Endodermal cell (in vitro differentiated cells): Measurements from ENCODE around the gene PRR35. TPM values are rescaled to one million over a fixed set of nuclear protein-coding genes. Genes with fewer than 3 reads are reported as not detected.

ENCODE experiments used
- DNase-seq: peaks from one replicate; pipeline ENCODE4 v3.0.0-alpha.2; 2017
- H3K27ac ChIP-seq: 2 replicates; pipeline ENCODE4 v1.5.1; 2013; ENCODE audit warnings: mild to moderate bottlenecking, low read depth, low read length, moderate library complexity
- H3K27me3 ChIP-seq: 2 replicates; pipeline ENCODE4 v1.6.1; 2013; ENCODE audit warnings: mild to moderate bottlenecking, low read length, moderate library complexity; ENCODE audit not compliant: insufficient read depth, control insufficient read depth, poor library complexity, severe bottlenecking
- H3K36me3 ChIP-seq: 2 replicates; pipeline ENCODE4 v1.7.0; 2013; ENCODE audit warnings: mild to moderate bottlenecking, low read length, moderate library complexity; ENCODE audit not compliant: control insufficient read depth, insufficient read depth
- H3K4me1 ChIP-seq: one replicate; pipeline ENCODE4 v1.7.0; 2013; ENCODE audit warnings: low read length; ENCODE audit not compliant: control insufficient read depth, insufficient read depth
- H3K4me3 ChIP-seq: 2 replicates; pipeline ENCODE4 v1.5.1; 2013; ENCODE audit warnings: mild to moderate bottlenecking, low read length, moderate library complexity
- H3K9ac ChIP-seq: 2 replicates; pipeline ENCODE4 v1.6.1; 2013; ENCODE audit warnings: mild to moderate bottlenecking, low read length, moderate library complexity; ENCODE audit not compliant: poor library complexity, severe bottlenecking; ENCODE audit errors: extremely low read depth
- H3K9me3 ChIP-seq: 2 replicates; pipeline ENCODE4 v1.6.1; 2013; ENCODE audit warnings: mild to moderate bottlenecking, low read length, moderate library complexity; ENCODE audit not compliant: control insufficient read depth
- H3K27ac Mint-ChIP-seq: 2 replicates; pipeline ENCODE4 v1.8.0; 2020; ENCODE audit warnings: mixed read lengths
- H3K27me3 Mint-ChIP-seq: 2 replicates; pipeline ENCODE4 v1.8.0; 2021; ENCODE audit warnings: mild to moderate bottlenecking, mixed read lengths; ENCODE audit not compliant: insufficient read depth
- H3K36me3 Mint-ChIP-seq: 2 replicates; pipeline ENCODE4 v1.8.0; 2020; ENCODE audit warnings: low read depth, mixed read lengths
- H3K4me1 Mint-ChIP-seq: 2 replicates; pipeline ENCODE4 v1.8.0; 2020; ENCODE audit warnings: mixed read lengths
- H3K4me3 Mint-ChIP-seq: 2 replicates; pipeline ENCODE4 v1.8.0; 2020; ENCODE audit warnings: mild to moderate bottlenecking, moderate library complexity, mixed read lengths
- H3K9me3 Mint-ChIP-seq: 2 replicates; pipeline ENCODE4 v1.8.0; 2020; ENCODE audit warnings: mild to moderate bottlenecking, mixed read lengths
- WGBS, 2 experiments: methylation state at CpG; one replicate each; pipeline versions ENCODE4 v1.1.5 to v1.1.7; 2013; ENCODE audit warnings: missing lambda C conversion rate in 2 of 2, mixed read lengths in 1 of 2; ENCODE audit not compliant: insufficient coverage in 1 of 2, insufficient read length in 1 of 2; 5-methylcytosine and 5-hydroxymethylcytosine counted together
- total RNA-seq, 2 donors: library from RNA; stranded (reverse); fragmentation: NEBNext Ultra II Directional in 1 of 2; extraction: Animal tissue kit (Norgen Biotek cat#: 25700) in 1 of 2; gene quantifications; 2 replicates in 1 of 2; 3 replicates in 1 of 2; pipeline ENCODE4 v1.2.1, GENCODE V29; 2021
- TF ChIP-seq, protein P1 (sequence below): fragments of 200-600 bp; sonication (generic); conservative IDR thresholded peaks from 2 replicates; pipeline ENCODE4 v1.5.0; 2021; ENCODE audit warnings: antibody characterized with exemption, mild to moderate bottlenecking

The PRR35 gene
- total RNA-seq, 2 donors from 2014 or later, result 0.29 to 0.62 TPM

DNA sequence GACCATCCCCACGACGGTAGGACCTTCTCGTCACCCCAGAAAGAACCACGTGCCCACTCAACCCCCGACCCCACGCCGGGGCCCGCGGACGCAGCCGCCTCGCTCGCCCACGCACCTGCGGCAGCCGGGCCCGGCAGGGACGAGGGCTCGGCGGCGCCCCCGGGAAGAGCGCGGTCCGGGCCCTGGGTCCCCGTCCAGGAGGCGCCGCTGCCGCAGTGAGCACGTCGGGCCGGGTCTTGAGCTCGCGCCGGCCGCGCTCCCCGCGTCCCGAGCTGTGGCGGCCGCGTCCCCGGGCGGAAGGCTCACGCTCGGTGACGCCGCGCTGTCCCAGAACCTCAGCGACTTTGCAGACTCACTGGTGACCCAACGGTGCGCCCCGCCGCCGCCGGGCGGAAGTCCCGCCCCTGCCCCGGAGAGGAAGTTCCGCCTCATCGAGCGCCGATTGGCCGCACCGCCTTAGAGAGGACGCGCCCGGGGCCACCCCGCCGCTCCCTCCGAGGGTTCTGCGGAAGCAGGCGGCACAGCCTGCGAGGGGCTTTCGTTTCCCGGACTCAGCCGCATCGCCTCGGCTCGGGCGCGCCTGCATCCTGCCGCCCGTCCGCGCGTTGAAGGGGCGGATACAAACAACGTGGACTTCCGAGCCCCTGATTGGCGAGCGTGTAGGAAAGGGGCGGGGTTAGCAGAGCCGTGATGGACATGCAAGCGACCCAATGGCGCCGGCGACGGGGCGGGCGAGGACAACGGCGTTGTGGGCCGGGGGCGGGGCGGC, 28.9 kb downstream of the PRR35 start:
- peaks cover 10% of the 10 kb centered on the region for H3K4me1 Mint-ChIP-seq
- Histone ChIP-seq H3K9me3 (no peaks in the 10 kb centered on the region), H3K36me3 (no peaks in the 10 kb centered on the region), H3K27me3 (peaks cover 21% of the 10 kb centered on the region), H3K9ac (peak overlapping the region; percentile 87), H3K4me3 (peak overlapping the region; percentile 85), H3K4me1 (no peaks in the 10 kb centered on the region), H3K27ac (peak overlapping the region; percentile 93)
- peak overlapping the region; percentile 100 for H3K27ac Mint-ChIP-seq
- WGBS, 2 experiments, result 0% methylated on average over 46 to 107 of the region's 107 CpGs
- DNase-seq, result peak; percentile 99
- H3K27me3 Mint-ChIP-seq, result peaks cover 37% of the 10 kb centered on the region
- H3K4me3 Mint-ChIP-seq, result peak overlapping the region; percentile 89
- TF ChIP-seq, protein P1, sequence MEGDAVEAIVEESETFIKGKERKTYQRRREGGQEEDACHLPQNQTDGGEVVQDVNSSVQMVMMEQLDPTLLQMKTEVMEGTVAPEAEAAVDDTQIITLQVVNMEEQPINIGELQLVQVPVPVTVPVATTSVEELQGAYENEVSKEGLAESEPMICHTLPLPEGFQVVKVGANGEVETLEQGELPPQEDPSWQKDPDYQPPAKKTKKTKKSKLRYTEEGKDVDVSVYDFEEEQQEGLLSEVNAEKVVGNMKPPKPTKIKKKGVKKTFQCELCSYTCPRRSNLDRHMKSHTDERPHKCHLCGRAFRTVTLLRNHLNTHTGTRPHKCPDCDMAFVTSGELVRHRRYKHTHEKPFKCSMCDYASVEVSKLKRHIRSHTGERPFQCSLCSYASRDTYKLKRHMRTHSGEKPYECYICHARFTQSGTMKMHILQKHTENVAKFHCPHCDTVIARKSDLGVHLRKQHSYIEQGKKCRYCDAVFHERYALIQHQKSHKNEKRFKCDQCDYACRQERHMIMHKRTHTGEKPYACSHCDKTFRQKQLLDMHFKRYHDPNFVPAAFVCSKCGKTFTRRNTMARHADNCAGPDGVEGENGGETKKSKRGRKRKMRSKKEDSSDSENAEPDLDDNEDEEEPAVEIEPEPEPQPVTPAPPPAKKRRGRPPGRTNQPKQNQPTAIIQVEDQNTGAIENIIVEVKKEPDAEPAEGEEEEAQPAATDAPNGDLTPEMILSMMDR, result no peak
- H3K36me3 Mint-ChIP-seq, result peaks cover 6% of the 10 kb centered on the region
- H3K9me3 Mint-ChIP-seq, result no peaks in the 10 kb centered on the region

DNA sequence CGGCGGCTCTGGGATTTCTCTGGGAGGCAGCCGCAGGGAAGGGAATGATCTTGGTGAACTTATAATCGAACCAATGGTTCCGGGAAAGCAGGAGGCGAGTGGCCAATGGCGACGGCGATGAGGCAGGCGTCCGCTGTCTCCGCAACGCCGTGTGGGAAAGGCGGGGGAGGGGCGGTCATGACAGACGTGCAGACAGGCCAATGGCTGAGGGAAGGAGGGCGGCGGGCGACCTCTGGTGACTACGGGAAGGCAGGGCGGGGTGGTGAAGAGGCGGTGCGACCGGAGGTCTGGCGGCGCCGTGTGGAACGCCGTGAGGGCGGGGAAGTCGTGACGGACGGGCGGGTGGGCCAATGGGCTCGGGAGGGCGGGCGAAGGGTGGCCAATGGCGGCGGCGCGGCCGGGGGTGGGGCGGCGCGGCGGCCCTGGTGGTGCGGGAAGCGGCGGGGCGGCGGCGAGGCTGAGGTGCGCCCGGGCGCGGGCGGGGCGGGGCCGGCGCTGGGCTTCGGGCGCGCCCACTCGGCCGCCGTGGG, 29.5 kb downstream of the PRR35 start, which contains the start of gene RAB40C:
RAB40C (plus strand) TSS at position 409 of the 530 bp plus-strand sequence. CDS start 226 bp downstream, outside the sequence.
- TF ChIP-seq, protein P1, result no peak
- WGBS, 2 experiments, result 0 to 2% methylated on average over 10 to 66 of the region's 67 CpGs
- H3K27ac Mint-ChIP-seq, result peak within 1 kb of the TSS; percentile 100

DNA sequence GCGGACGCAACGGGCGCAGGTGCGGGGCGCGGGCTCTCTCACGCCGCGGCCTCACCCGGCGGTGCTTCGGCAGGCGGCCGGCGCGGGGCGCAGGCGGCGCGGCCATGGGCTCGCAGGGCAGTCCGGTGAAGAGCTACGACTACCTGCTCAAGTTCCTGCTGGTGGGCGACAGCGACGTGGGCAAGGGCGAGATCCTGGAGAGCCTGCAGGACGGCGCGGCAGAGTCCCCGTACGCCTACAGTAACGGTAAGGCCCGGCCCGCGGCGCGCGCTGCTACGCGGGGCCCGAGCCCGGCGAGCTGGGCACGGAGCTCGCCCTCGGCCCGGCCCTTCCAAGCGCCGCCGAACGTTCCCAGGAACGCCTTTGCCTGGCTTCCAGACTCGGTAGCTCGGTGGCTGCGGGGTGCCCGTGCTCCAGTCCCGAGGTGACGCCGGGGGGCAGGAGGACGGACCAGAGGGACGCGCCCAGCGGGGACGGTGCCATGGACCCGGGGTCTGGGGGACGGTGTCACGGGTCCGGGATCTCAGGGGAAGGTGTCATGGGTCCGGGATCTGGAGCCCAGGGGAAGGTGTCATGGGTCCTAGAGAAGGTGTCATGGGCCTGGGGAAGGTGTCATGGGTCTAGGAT, 30.1 kb downstream of the PRR35 start:
- H3K9ac ChIP-seq, result peak overlapping the region; percentile 53
- no peak overlapping the region for H3K27ac ChIP-seq

More for the DNA sequence above, 29.5 kb downstream of the PRR35 start, which contains the start of gene RAB40C:
- Mint-ChIP-seq H3K4me3 (peak within 1 kb of the TSS; percentile 89), H3K27me3 (peaks cover 37% of the 10 kb centered on the region), H3K4me1 (peaks cover 10% of the 10 kb centered on the region), H3K9me3 (no peaks in the 10 kb centered on the region), H3K36me3 (peaks cover 8% of the 10 kb centered on the region)
- peak within 1 kb of the TSS; percentile 87 for H3K9ac ChIP-seq
- peak within 1 kb of the TSS; percentile 93 for H3K27ac ChIP-seq
- no peaks in the 10 kb centered on the region for H3K4me1 ChIP-seq
- H3K36me3 ChIP-seq, result no peaks in the 10 kb centered on the region
- H3K27me3 ChIP-seq, result peaks cover 21% of the 10 kb centered on the region
- no peaks in the 10 kb centered on the region for H3K9me3 ChIP-seq
- peak; percentile 99 for DNase-seq
- H3K4me3 ChIP-seq, result peak within 1 kb of the TSS; percentile 87

More for the DNA sequence above, 30.1 kb downstream of the PRR35 start:
- H3K27me3 Mint-ChIP-seq, result peaks cover 36% of the 10 kb centered on the region
- peak; percentile 65 for DNase-seq
- no peaks in the 10 kb centered on the region for H3K9me3 Mint-ChIP-seq
- H3K4me3 Mint-ChIP-seq, result peak overlapping the region; percentile 89
- H3K4me1 ChIP-seq, result no peaks in the 10 kb centered on the region
- peaks cover 21% of the 10 kb centered on the region for H3K27me3 ChIP-seq
- peaks cover 10% of the 10 kb centered on the region for H3K4me1 Mint-ChIP-seq
- TF ChIP-seq, protein P1, result no peak
- peak overlapping the region; percentile 40 for H3K27ac Mint-ChIP-seq
- 2% methylated on average over 36 to 71 of the region's 71 CpGs for WGBS, 2 experiments
- H3K9me3 ChIP-seq, result no peaks in the 10 kb centered on the region
- peak overlapping the region; percentile 87 for H3K4me3 ChIP-seq
- peaks cover 8% of the 10 kb centered on the region for H3K36me3 Mint-ChIP-seq
- no peaks in the 10 kb centered on the region for H3K36me3 ChIP-seq
